22Rv1 (cell line): ENCODE measurements around the gene TM9SF2.

Source experiments
- H3K27ac ChIP-seq: fragments of 450-650 bp; 2 replicates; pipeline ENCODE4 v1.5.1; 2017
- CTCF ChIP-seq: fragments of 450-650 bp; IDR thresholded peaks from 2 replicates; pipeline ENCODE4 v1.5.1; 2017; ENCODE audit warnings: mild to moderate bottlenecking
- ZFX ChIP-seq: fragments of 450-650 bp; IDR thresholded peaks from 2 replicates; pipeline ENCODE4 v1.6.1; 2017; ENCODE audit warnings: antibody characterized with exemption, borderline replicate concordance

Gene TM9SF2

GRCh38 chr13:99496184-99497142 lies 4.8 kb upstream of the TM9SF2 start:
- H3K27ac ChIP-seq, result no peak overlapping the region
- TF ChIP-seq CTCF (no peak), ZFX (no peak)

GRCh38 chr13:99498171-99499161 lies 2.8 kb upstream of the TM9SF2 start:
- H3K27ac ChIP-seq, result peak overlapping the region; percentile 94
- no peak for TF ChIP-seq ZFX
- TF ChIP-seq CTCF, result no peak

GRCh38 chr13:99500839-99501183 lies 461 bp upstream of the TM9SF2 start:
- no peak for TF ChIP-seq ZFX
- TF ChIP-seq CTCF, result no peak

GRCh38 chr13:99501848-99502301 lies 603 bp downstream of the TM9SF2 start:
- TF ChIP-seq CTCF (no peak), ZFX (no peak)
- peak overlapping the region; percentile 94 for H3K27ac ChIP-seq

More at GRCh38 chr13:99500839-99501183, 461 bp upstream of the TM9SF2 start:
- H3K27ac ChIP-seq, result peak overlapping the region; percentile 94

- no peak overlapping the region for H3K27ac ChIP-seq
- TF ChIP-seq ZFX (no peak), CTCF (peak; percentile 38)
These were observed 4.6 kb downstream of the TM9SF2 start for GRCh38 chr13:99505814-99506269.

- H3K27ac ChIP-seq, result no peak overlapping the region
- TF ChIP-seq ZFX (no peak), CTCF (no peak)
These were observed 5.4 kb downstream of the TM9SF2 start for GRCh38 chr13:99506634-99507033.
